Measurements from ENCODE around the gene PFDN2.

PFDN2 gene

GRCh38 chr1:161089938-161090337 lies 27.9 kb downstream of the PFDN2 start:
- Histone ChIP-seq H3K4me3 (ENCODE audit: control insufficient read depth in 1 of 7, extremely low read depth in 1 of 7, insufficient read depth in 4 of 7, low read depth in 2 of 7, low read length in 6 of 7) (no peak overlapping the region), H3K27ac (ENCODE audit: insufficient read depth in 1 of 2, low read depth in 1 of 2, low read length in 2 of 2, poor library complexity in 1 of 2, severe bottlenecking in 2 of 2) (no peak overlapping the region), H3K36me3 (ENCODE audit: control insufficient read depth in 4 of 4, insufficient read depth in 4 of 4, low read length in 3 of 4) (no peaks in the 10 kb centered on the region), H3K4me1 (ENCODE audit: control extremely low read depth in 1 of 4, control insufficient read depth in 4 of 4, insufficient read depth in 4 of 4, low read length in 3 of 4) (peaks cover 0 to 14% (median 2%) of the 10 kb centered on the region in 4 experiments), H3K9me3 (ENCODE audit: control extremely low read depth in 1 of 5, control insufficient read depth in 4 of 5, insufficient read depth in 2 of 5, low read depth in 1 of 5, low read length in 4 of 5) (no peaks in the 10 kb centered on the region), H3K27me3 (replicated peaks in 2 of 5; ENCODE audit: control insufficient read depth in 4 of 5, insufficient read depth in 5 of 5, low read length in 4 of 5) (no peaks in the 10 kb centered on the region)
- CTCF ChIA-PET = interaction anchor here (0.8 to 2.1 kb wide), 6 partner anchors 17 to 69 kb away, joined by 3 to 11 read pairs (median 3); partner anchors contain the start of genes ARHGAP30 and F11R
- WGBS (ENCODE audit: insufficient coverage) = 97% methylated on average over 4 of the region's 5 CpGs
- DNase-seq = no peak
- POLR2A ChIA-PET = no interaction called here

GRCh38 chr1:161089251-161089924 lies 28.4 kb downstream of the PFDN2 start, which contains the start of gene NECTIN4:
Gene NECTIN4 (minus strand): TSS chr1:161089558. CDS start chr1:161089296, 262 bp downstream.
- CTCF ChIA-PET = interaction anchor here (0.6 to 2.1 kb wide), 10 partner anchors 8 to 89 kb away, joined by 3 to 11 read pairs (median 3); partner anchors contain the start of genes ARHGAP30 and F11R
- Histone ChIP-seq H3K27ac (ENCODE audit: insufficient read depth in 1 of 2, low read depth in 1 of 2, low read length in 2 of 2, poor library complexity in 1 of 2, severe bottlenecking in 2 of 2) (no peak within 1 kb of the TSS), H3K9me3 (ENCODE audit: control extremely low read depth in 1 of 5, control insufficient read depth in 4 of 5, insufficient read depth in 2 of 5, low read depth in 1 of 5, low read length in 4 of 5) (no peaks in the 10 kb centered on the region), H3K27me3 (replicated peaks in 2 of 5; ENCODE audit: control insufficient read depth in 4 of 5, insufficient read depth in 5 of 5, low read length in 4 of 5) (no peaks in the 10 kb centered on the region), H3K36me3 (ENCODE audit: control insufficient read depth in 4 of 4, insufficient read depth in 4 of 4, low read length in 3 of 4) (no peaks in the 10 kb centered on the region), H3K4me1 (ENCODE audit: control extremely low read depth in 1 of 4, control insufficient read depth in 4 of 4, insufficient read depth in 4 of 4, low read length in 3 of 4) (peaks cover 0 to 16% (median 2%) of the 10 kb centered on the region in 4 experiments), H3K4me3 (ENCODE audit: control insufficient read depth in 1 of 7, extremely low read depth in 1 of 7, insufficient read depth in 4 of 7, low read depth in 2 of 7, low read length in 6 of 7) (no peak within 1 kb of the TSS)
- DNase-seq = peak in 1 of 3 donors; percentile 37
- POLR2A ChIA-PET = no interaction called here
- 83% methylated on average over 18 of the region's 22 CpGs for WGBS (ENCODE audit: insufficient coverage)

- WGBS (ENCODE audit: insufficient coverage) = 83% methylated on average over 1 of the region's 3 CpGs
- Histone ChIP-seq H3K4me1 (ENCODE audit: control extremely low read depth in 1 of 4, control insufficient read depth in 4 of 4, insufficient read depth in 4 of 4, low read length in 3 of 4) (peaks cover 0 to 24% (median 2%) of the 10 kb centered on the region in 4 experiments), H3K36me3 (ENCODE audit: control insufficient read depth in 4 of 4, insufficient read depth in 4 of 4, low read length in 3 of 4) (no peaks in the 10 kb centered on the region), H3K4me3 (ENCODE audit: control insufficient read depth in 1 of 7, extremely low read depth in 1 of 7, insufficient read depth in 4 of 7, low read depth in 2 of 7, low read length in 6 of 7) (no peak overlapping the region), H3K9me3 (ENCODE audit: control extremely low read depth in 1 of 5, control insufficient read depth in 4 of 5, insufficient read depth in 2 of 5, low read depth in 1 of 5, low read length in 4 of 5) (no peaks in the 10 kb centered on the region), H3K27me3 (replicated peaks in 2 of 5; ENCODE audit: control insufficient read depth in 4 of 5, insufficient read depth in 5 of 5, low read length in 4 of 5) (no peaks in the 10 kb centered on the region), H3K27ac (ENCODE audit: insufficient read depth in 1 of 2, low read depth in 1 of 2, low read length in 2 of 2, poor library complexity in 1 of 2, severe bottlenecking in 2 of 2) (no peak overlapping the region)
- no peak for DNase-seq
- ChIA-PET POLR2A (interaction anchor here (0.9 kb wide), 1 partner anchor 169 kb away, joined by 3 read pairs; no protein-coding TSS in a partner anchor), CTCF (interaction anchor here (0.6 to 2.1 kb wide), 8 partner anchors 8 to 88 kb away, joined by 3 to 11 read pairs (median 4); partner anchors contain the start of gene F11R)
Observed at GRCh38 chr1:161088587-161089110, 29.2 kb downstream of the PFDN2 start.

- 90% methylated on average over 4 of the region's 4 CpGs for WGBS (ENCODE audit: insufficient coverage)
- no peaks in the 10 kb centered on the region for H3K36me3 ChIP-seq (ENCODE audit: control insufficient read depth in 4 of 4, insufficient read depth in 4 of 4, low read length in 3 of 4)
- H3K4me1 ChIP-seq (ENCODE audit: control extremely low read depth in 1 of 4, control insufficient read depth in 4 of 4, insufficient read depth in 4 of 4, low read length in 3 of 4) = peaks cover 0 to 32% (median 2%) of the 10 kb centered on the region in 4 experiments
- no peaks in the 10 kb centered on the region for H3K9me3 ChIP-seq (ENCODE audit: control extremely low read depth in 1 of 5, control insufficient read depth in 4 of 5, insufficient read depth in 2 of 5, low read depth in 1 of 5, low read length in 4 of 5)
- H3K27me3 ChIP-seq (replicated peaks in 2 of 5; ENCODE audit: control insufficient read depth in 4 of 5, insufficient read depth in 5 of 5, low read length in 4 of 5) = no peaks in the 10 kb centered on the region
- no peak for DNase-seq
- H3K4me3 ChIP-seq (ENCODE audit: control insufficient read depth in 1 of 7, extremely low read depth in 1 of 7, insufficient read depth in 4 of 7, low read depth in 2 of 7, low read length in 6 of 7) = no peak overlapping the region
- ChIA-PET POLR2A (no interaction called here), CTCF (interaction anchor here (1.0 to 20.2 kb wide), 5 partner anchors 12 to 96 kb away, joined by 3 to 297 read pairs (median 6); partner anchors contain the start of genes ARHGAP30 and KLHDC9)
- H3K27ac ChIP-seq (ENCODE audit: insufficient read depth in 1 of 2, low read depth in 1 of 2, low read length in 2 of 2, poor library complexity in 1 of 2, severe bottlenecking in 2 of 2) = no peak overlapping the region
Observed at GRCh38 chr1:161086457-161086856, 31.4 kb downstream of the PFDN2 start.

GRCh38 chr1:161085165-161085564 lies 32.7 kb downstream of the PFDN2 start:
- Histone ChIP-seq H3K27me3 (replicated peaks in 2 of 5; ENCODE audit: control insufficient read depth in 4 of 5, insufficient read depth in 5 of 5, low read length in 4 of 5) (no peaks in the 10 kb centered on the region), H3K4me1 (ENCODE audit: control extremely low read depth in 1 of 4, control insufficient read depth in 4 of 4, insufficient read depth in 4 of 4, low read length in 3 of 4) (peaks cover 0 to 32% (median 2%) of the 10 kb centered on the region in 4 experiments), H3K27ac (ENCODE audit: insufficient read depth in 1 of 2, low read depth in 1 of 2, low read length in 2 of 2, poor library complexity in 1 of 2, severe bottlenecking in 2 of 2) (no peak overlapping the region), H3K4me3 (ENCODE audit: control insufficient read depth in 1 of 7, extremely low read depth in 1 of 7, insufficient read depth in 4 of 7, low read depth in 2 of 7, low read length in 6 of 7) (no peak overlapping the region), H3K36me3 (ENCODE audit: control insufficient read depth in 4 of 4, insufficient read depth in 4 of 4, low read length in 3 of 4) (no peaks in the 10 kb centered on the region), H3K9me3 (ENCODE audit: control extremely low read depth in 1 of 5, control insufficient read depth in 4 of 5, insufficient read depth in 2 of 5, low read depth in 1 of 5, low read length in 4 of 5) (no peaks in the 10 kb centered on the region)
- ChIA-PET POLR2A (no interaction called here), CTCF (interaction anchor here (0.7 to 20.2 kb wide), 6 partner anchors 13 to 298 kb away, joined by 3 to 297 read pairs (median 5); partner anchors contain the start of genes ARHGAP30 and KLHDC9)
- WGBS (ENCODE audit: insufficient coverage) = no CpG with 5 or more reads among the region's 2 CpGs
- no peak for DNase-seq

GRCh38 chr1:161084597-161084988 lies 33.2 kb downstream of the PFDN2 start:
- POLR2A ChIA-PET = no interaction called here

More at GRCh38 chr1:161084597-161084988, 33.2 kb downstream of the PFDN2 start:
- peaks cover 0 to 2% (median 0%) of the 10 kb centered on the region in 5 experiments for H3K27me3 ChIP-seq (replicated peaks in 2 of 5; ENCODE audit: control insufficient read depth in 4 of 5, insufficient read depth in 5 of 5, low read length in 4 of 5)
- CTCF ChIA-PET = interaction anchor here (0.7 to 20.2 kb wide), 5 partner anchors 12 to 298 kb away, joined by 3 to 297 read pairs (median 4); partner anchors contain the start of genes ARHGAP30 and KLHDC9
- no peaks in the 10 kb centered on the region for H3K36me3 ChIP-seq (ENCODE audit: control insufficient read depth in 4 of 4, insufficient read depth in 4 of 4, low read length in 3 of 4)
- H3K27ac ChIP-seq (ENCODE audit: insufficient read depth in 1 of 2, low read depth in 1 of 2, low read length in 2 of 2, poor library complexity in 1 of 2, severe bottlenecking in 2 of 2) = no peak overlapping the region
- DNase-seq = no peak
- H3K9me3 ChIP-seq (ENCODE audit: control extremely low read depth in 1 of 5, control insufficient read depth in 4 of 5, insufficient read depth in 2 of 5, low read depth in 1 of 5, low read length in 4 of 5) = no peaks in the 10 kb centered on the region
- no CpG with 5 or more reads among the region's 1 CpG for WGBS (ENCODE audit: insufficient coverage)
- peaks cover 0 to 30% (median 2%) of the 10 kb centered on the region in 4 experiments for H3K4me1 ChIP-seq (ENCODE audit: control extremely low read depth in 1 of 4, control insufficient read depth in 4 of 4, insufficient read depth in 4 of 4, low read length in 3 of 4)
- no peak overlapping the region for H3K4me3 ChIP-seq (ENCODE audit: control insufficient read depth in 1 of 7, extremely low read depth in 1 of 7, insufficient read depth in 4 of 7, low read depth in 2 of 7, low read length in 6 of 7)
